Adipocyte (in vitro differentiated cells): ENCODE measurements around the gene HIGD1B.

Source experiments
- DNase-seq: peaks from one replicate; pipeline ENCODE4 v3.0.0-alpha.2; 2015; ENCODE audit warnings: low read depth
- H3K27me3 ChIP-seq: replicated peaks from 2 replicates; pipeline ENCODE4 v1.7.0; 2013; ENCODE audit warnings: mild to moderate bottlenecking, low read length, moderate library complexity; ENCODE audit not compliant: control insufficient read depth, insufficient read depth
- H3K36me3 ChIP-seq: 2 replicates; pipeline ENCODE4 v1.7.0; 2013; ENCODE audit warnings: low read length, mild to moderate bottlenecking, moderate library complexity; ENCODE audit not compliant: control insufficient read depth, insufficient read depth, severe bottlenecking
- H3K4me1 ChIP-seq: 2 replicates; pipeline ENCODE4 v1.7.0; 2013; ENCODE audit warnings: mild to moderate bottlenecking, low read length, moderate library complexity; ENCODE audit not compliant: control insufficient read depth, insufficient read depth
- H3K4me3 ChIP-seq: 2 replicates; pipeline ENCODE4 v1.7.0; 2013; ENCODE audit warnings: mild to moderate bottlenecking, low read length, moderate library complexity
- H3K9ac ChIP-seq: 2 replicates; pipeline ENCODE4 v1.7.0; 2013; ENCODE audit warnings: mild to moderate bottlenecking, low read length, moderate library complexity
- H3K9me3 ChIP-seq: 2 replicates; pipeline ENCODE4 v1.7.0; 2013; ENCODE audit warnings: mild to moderate bottlenecking, low read length, moderate library complexity; ENCODE audit not compliant: control insufficient read depth

The HIGD1B gene

GRCh38 chr17:44863061-44863918, 15.6 kb downstream of the HIGD1B start:
- H3K4me3 ChIP-seq, result no peak overlapping the region
- H3K9ac ChIP-seq, result no peak overlapping the region
- no peaks in the 10 kb centered on the region for H3K9me3 ChIP-seq
- no peaks in the 10 kb centered on the region for H3K4me1 ChIP-seq
- no peak for DNase-seq
- H3K27me3 ChIP-seq, result no peaks in the 10 kb centered on the region
- peaks cover 77% of the 10 kb centered on the region for H3K36me3 ChIP-seq

- no peak for DNase-seq
- Histone ChIP-seq H3K4me3 (no peak overlapping the region), H3K27me3 (no peaks in the 10 kb centered on the region), H3K36me3 (peaks cover 77% of the 10 kb centered on the region), H3K9me3 (no peaks in the 10 kb centered on the region), H3K4me1 (no peaks in the 10 kb centered on the region), H3K9ac (no peak overlapping the region)
These were observed 17.1 kb downstream of the HIGD1B start for GRCh38 chr17:44864831-44865230.

GRCh38 chr17:44865231-44865660, 17.6 kb downstream of the HIGD1B start:
- DNase-seq, result peak; percentile 91
- no peaks in the 10 kb centered on the region for H3K9me3 ChIP-seq
- peaks cover 77% of the 10 kb centered on the region for H3K36me3 ChIP-seq
- no peaks in the 10 kb centered on the region for H3K27me3 ChIP-seq
- H3K9ac ChIP-seq, result no peak overlapping the region
- no peaks in the 10 kb centered on the region for H3K4me1 ChIP-seq
- no peak overlapping the region for H3K4me3 ChIP-seq

- peak; percentile 48 for DNase-seq
- H3K9ac ChIP-seq, result no peak overlapping the region
- H3K36me3 ChIP-seq, result peaks cover 73% of the 10 kb centered on the region
- no peaks in the 10 kb centered on the region for H3K4me1 ChIP-seq
- H3K9me3 ChIP-seq, result no peaks in the 10 kb centered on the region
- H3K27me3 ChIP-seq, result no peaks in the 10 kb centered on the region
- no peak overlapping the region for H3K4me3 ChIP-seq
These were observed 18.2 kb downstream of the HIGD1B start for GRCh38 chr17:44865931-44866330.

- Histone ChIP-seq H3K27me3 (no peaks in the 10 kb centered on the region), H3K36me3 (peaks cover 71% of the 10 kb centered on the region), H3K4me1 (peaks cover 10% of the 10 kb centered on the region), H3K9ac (no peak overlapping the region), H3K4me3 (no peak overlapping the region), H3K9me3 (no peaks in the 10 kb centered on the region)
- no peak for DNase-seq
These were observed 20.2 kb downstream of the HIGD1B start for GRCh38 chr17:44867841-44868240.

- H3K36me3 ChIP-seq, result peaks cover 74% of the 10 kb centered on the region
- no peak overlapping the region for H3K4me3 ChIP-seq
- H3K4me1 ChIP-seq, result peaks cover 17% of the 10 kb centered on the region
- H3K9me3 ChIP-seq, result no peaks in the 10 kb centered on the region
- no peak overlapping the region for H3K9ac ChIP-seq
- no peak for DNase-seq
- no peaks in the 10 kb centered on the region for H3K27me3 ChIP-seq
These were observed 23.9 kb downstream of the HIGD1B start for GRCh38 chr17:44871556-44871955.

GRCh38 chr17:44872131-44872768, 24.6 kb downstream of the HIGD1B start:
- H3K4me3 ChIP-seq, result no peak overlapping the region
- H3K36me3 ChIP-seq, result peaks cover 75% of the 10 kb centered on the region
- peaks cover 17% of the 10 kb centered on the region for H3K4me1 ChIP-seq
- no peak overlapping the region for H3K9ac ChIP-seq
- no peaks in the 10 kb centered on the region for H3K27me3 ChIP-seq
- no peak for DNase-seq
- H3K9me3 ChIP-seq, result no peaks in the 10 kb centered on the region

GRCh38 chr17:44875761-44876160, 28.1 kb downstream of the HIGD1B start:
- H3K36me3 ChIP-seq, result peaks cover 73% of the 10 kb centered on the region

GRCh38 chr17:44877121-44877520, 29.4 kb downstream of the HIGD1B start:
- DNase-seq, result no peak
- H3K36me3 ChIP-seq, result peaks cover 78% of the 10 kb centered on the region

More at GRCh38 chr17:44875761-44876160, 28.1 kb downstream of the HIGD1B start:
- H3K27me3 ChIP-seq, result no peaks in the 10 kb centered on the region
- H3K4me1 ChIP-seq, result peaks cover 17% of the 10 kb centered on the region
- H3K9me3 ChIP-seq, result no peaks in the 10 kb centered on the region
- no peak overlapping the region for H3K9ac ChIP-seq
- H3K4me3 ChIP-seq, result no peak overlapping the region
- no peak for DNase-seq

GRCh38 chr17:44878627-44879221, 31.0 kb downstream of the HIGD1B start:
- H3K36me3 ChIP-seq, result peaks cover 81% of the 10 kb centered on the region
- no peak overlapping the region for H3K9ac ChIP-seq
- no peaks in the 10 kb centered on the region for H3K27me3 ChIP-seq
- H3K9me3 ChIP-seq, result no peaks in the 10 kb centered on the region
- DNase-seq, result peak; percentile 78
- H3K4me1 ChIP-seq, result no peaks in the 10 kb centered on the region
- no peak overlapping the region for H3K4me3 ChIP-seq

More at GRCh38 chr17:44877121-44877520, 29.4 kb downstream of the HIGD1B start:
- Histone ChIP-seq H3K27me3 (no peaks in the 10 kb centered on the region), H3K9me3 (no peaks in the 10 kb centered on the region), H3K4me1 (peaks cover 14% of the 10 kb centered on the region), H3K9ac (no peak overlapping the region), H3K4me3 (no peak overlapping the region)

- DNase-seq, result no peak
- Histone ChIP-seq H3K9ac (no peak overlapping the region), H3K36me3 (peaks cover 81% of the 10 kb centered on the region), H3K27me3 (no peaks in the 10 kb centered on the region), H3K4me3 (no peak overlapping the region), H3K4me1 (no peaks in the 10 kb centered on the region), H3K9me3 (no peaks in the 10 kb centered on the region)
These were observed 31.7 kb downstream of the HIGD1B start for GRCh38 chr17:44879376-44879775.
